Heart right ventricle (tissue), 16 donors: ENCODE measurements around the gene NAT9. TPM values are rescaled to one million over a fixed set of nuclear protein-coding genes. Genes with fewer than 3 reads are reported as not detected.

Experiments
- ATAC-seq, 8 donors: fragments of 200-7000 bp; cut with Tn5 transposase; one replicate each; pipeline ENCODE4 v1.9.1; 2020; ENCODE audit warnings: mild to moderate bottlenecking in 8 of 8, moderate library complexity in 8 of 8, moderate number of reproducible peaks in 1 of 8
- DNase-seq, 2 donors: peaks; one replicate each; pipeline ENCODE4 v3.0.0-alpha.2; 2020
- H3K27ac ChIP-seq, 10 donors: fragments of 200-600 bp; sonication (generic) in 2 of 10; one replicate each; pipeline versions ENCODE4 v1.5.0 to v1.8.0; 2020 to 2022; ENCODE audit warnings: mild to moderate bottlenecking in 3 of 10
- H3K27me3 ChIP-seq, 7 donors: fragments of 200-600 bp; one replicate each; pipeline ENCODE4 v1.8.0; 2021 to 2022; ENCODE audit warnings: mild to moderate bottlenecking in 2 of 7
- H3K36me3 ChIP-seq, 9 donors: fragments of 200-600 bp; sonication (generic) in 1 of 9; one replicate each; pipeline versions ENCODE4 v1.5.0 to v1.8.0; 2020 to 2022; ENCODE audit warnings: mild to moderate bottlenecking in 2 of 9
- H3K4me1 ChIP-seq, 9 donors: fragments of 200-600 bp; sonication (generic) in 1 of 9; one replicate each; pipeline versions ENCODE4 v1.5.0 to v1.8.0; 2020 to 2022; ENCODE audit warnings: mild to moderate bottlenecking in 4 of 9
- H3K4me3 ChIP-seq, 10 donors: fragments of 200-600 bp; sonication (generic) in 2 of 10; one replicate each; pipeline versions ENCODE4 v1.5.0 to v1.8.0; 2020 to 2022; ENCODE audit warnings: mild to moderate bottlenecking in 7 of 10, moderate library complexity in 2 of 10
- H3K9me3 ChIP-seq, 11 donors: fragments of 200-600 bp in 10 of 11; sonication (generic) in 2 of 11; one replicate each; pipeline versions ENCODE4 v1.5.0 to v1.8.0; 2013 to 2022; ENCODE audit warnings: mild to moderate bottlenecking in 2 of 11, control low read depth in 1 of 11, moderate library complexity in 1 of 11
- CTCF ChIP-seq, 9 donors: fragments of 200-600 bp; sonication (generic) in 2 of 9; IDR thresholded peaks; one replicate each; pipeline versions ENCODE4 v1.5.0 to v1.8.0; 2021 to 2022; ENCODE audit warnings: antibody characterized with exemption in 9 of 9, mild to moderate bottlenecking in 5 of 9, moderate library complexity in 1 of 9
- WGBS, 2 donors: extraction: QIAGEN DNeasy Blood & Tissue Kit; methylation state at CpG; one replicate each; pipeline ENCODE4 v1.1.7; 2013; ENCODE audit warnings: inconsistent platforms in 1 of 2; 5-methylcytosine and 5-hydroxymethylcytosine counted together
- intact Hi-C, 10 donors: fragments of 100-400 bp; cut with DNase I; formaldehyde crosslinking; loops; one replicate each; pipeline versions ENCODE4 v1.11.1 to v1.14.2; 2022
- polyA plus RNA-seq, 2 donors: library from polyadenylated mRNA; stranded (reverse); fragments of 200-250 nt; gene quantifications; one replicate each; pipeline ENCODE4 v1.2.3, GENCODE V29; 2013
- total RNA-seq, 10 donors: library from RNA; stranded (reverse); fragmentation: NEBNext Ultra II Directional in 3 of 10; extraction: Animal tissue kit (Norgen Biotek cat#: 25700) in 3 of 10; gene quantifications; one replicate each; pipeline versions ENCODE4 v1.2.1 to v1.2.4, GENCODE V29; 2021 to 2023
- donor health status: Arrhythmogenic right ventricular cardiomyopathy.
- donor health status: ischemic (EF 13 %, LVEDD 7.1; RV severe dilation, severe dysfunction).
- donor health status: healthy with polysubstance abuse.
- donor health status: DM: no; HTN: yes; CAD: no.
- donor health status: DM: no; HTN: no; CAD: no.
- donor health status: ischemic (EF 25% LVEDD 6.9; RV normal size, moderate dysfunction).
- donor health status: ischemic (EF 25% LVEDD 5.7; RV mildly dilated, moderate dysfunction).
- donor health status: healthy.
- donor health status: DM: yes; HTN: yes; CAD: no.
- donor health status: Ischemic cardiomyopathy.
- donor health status: ischemic (EF 35%, LVEDD 5.7; RV mildly dilated, moderate dysfunction).
- donor health status: nonischemic (EF 11% LVEDD 7.7; RV severe dilation, severe dysfunction).
- donor health status: DM: yes; HTN: yes; CAD: no.
- donor health status: PGD.
- donor health status: ischemic (EF 29% LVEDD 5.4; RV normal size, mild dysfunction).
- donor health status: nonischemic (EF 23%, LVEDD 6.1; RV moderate dilation, normal function).

The NAT9 gene
- total and polyA plus RNA-seq, 12 donors, result 10.6 to 42.9 (median 17.1) TPM

- H3K36me3 ChIP-seq, result no peaks in the 10 kb centered on the region
- peaks cover 0 to 66% (median 60%) of the 10 kb centered on the region in 7 donors for H3K27me3 ChIP-seq
- DNase-seq, result peak in 1 of 2 donors; percentile 49
- peak; percentile 10 to 55 (median 36) for ATAC-seq
- intact Hi-C loops, result loop anchor here in 7 of 10 donors (5.0 to 10.0 kb wide), 5 partner anchors 76 to 174 kb away; partner anchors contain the start of gene CD300H (in 2 of the 7)
- H3K4me3 ChIP-seq, result peak overlapping the region in 8 of 10 donors; percentile 12 to 60 (median 41)
- peak overlapping the region in 3 of 10 donors; percentile 19 to 87 (median 33) for H3K27ac ChIP-seq
- no peak for TF ChIP-seq CTCF (IDR thresholded peaks at IDR 0.05)
- 38 to 42% methylated on average over 16 of the region's 16 CpGs for WGBS, 2 donors
- peaks cover 7 to 74% (median 34%) of the 10 kb centered on the region in 9 donors for H3K4me1 ChIP-seq
- H3K9me3 ChIP-seq, result no peaks in the 10 kb centered on the region
Observed at GRCh38 chr17:74738051-74738996, 37.8 kb downstream of the NAT9 start.

- H3K27me3 ChIP-seq, result peaks cover 0 to 71% (median 60%) of the 10 kb centered on the region in 7 donors
- peak in 3 of 9 donors; percentile 25 to 43 (median 34) for TF ChIP-seq CTCF (IDR thresholded peaks at IDR 0.05)
- H3K4me3 ChIP-seq, result peak overlapping the region; percentile 1 to 60 (median 40)
- intact Hi-C loops, result loop anchor here in 8 of 10 donors (2.0 to 10.0 kb wide), 6 partner anchors 75 to 173 kb away; partner anchors contain the start of gene CD300H (in 2 of the 8)
- no peaks in the 10 kb centered on the region for H3K9me3 ChIP-seq
- H3K36me3 ChIP-seq, result no peaks in the 10 kb centered on the region
- DNase-seq (no peak), ATAC-seq (peak in 6 of 8 donors; percentile 2 to 41 (median 26))
- H3K4me1 ChIP-seq, result peaks cover 7 to 66% (median 31%) of the 10 kb centered on the region in 9 donors
- 5% methylated on average over 38 of the region's 38 CpGs for WGBS, 2 donors
- peak overlapping the region in 6 of 10 donors; percentile 33 to 87 (median 47) for H3K27ac ChIP-seq
Observed at GRCh38 chr17:74737299-74738050, 38.7 kb downstream of the NAT9 start.

- H3K27ac ChIP-seq, result peak within 1 kb of the TSS in 7 of 10 donors; percentile 37 to 87 (median 50)
- peaks cover 7 to 58% (median 23%) of the 10 kb centered on the region in 9 donors for H3K4me1 ChIP-seq
- peak in 1 of 2 donors; percentile 62 for DNase-seq
- H3K36me3 ChIP-seq, result no peaks in the 10 kb centered on the region
- peak in 8 of 9 donors; percentile 6 to 63 (median 54) for TF ChIP-seq CTCF (IDR thresholded peaks at IDR 0.05)
- intact Hi-C loops, result loop anchor here in 8 of 10 donors (2.0 to 10.0 kb wide), 6 partner anchors 74 to 172 kb away; partner anchors contain the start of gene CD300H (in 2 of the 8)
- ATAC-seq, result peak; percentile 31 to 68 (median 50)
- peak within 1 kb of the TSS; percentile 1 to 60 (median 40) for H3K4me3 ChIP-seq
- WGBS, 2 donors, result 1 to 2% methylated on average over 62 to 67 of the region's 67 CpGs
- no peaks in the 10 kb centered on the region for H3K9me3 ChIP-seq
- peaks cover 0 to 74% (median 59%) of the 10 kb centered on the region in 7 donors for H3K27me3 ChIP-seq
Observed at GRCh38 chr17:74736513-74737298, 39.4 kb downstream of the NAT9 start, which contains the start of gene RAB37. RAB37 (plus strand) TSS chr17:74737256; CDS start chr17:74737273, 17 bp downstream.
